HUES48 (cell line): ENCODE results near the gene CASK.

Source experiments
- H3K27ac ChIP-seq: one replicate; pipeline ENCODE4 v1.7.0; 2013; ENCODE audit warnings: low read depth, low read length, inconsistent platforms
- H3K27me3 ChIP-seq: 2 replicates; pipeline ENCODE4 v1.6.1; 2013; ENCODE audit warnings: mild to moderate bottlenecking, low read length; ENCODE audit not compliant: control insufficient read depth, insufficient read depth
- H3K36me3 ChIP-seq: 2 replicates; pipeline ENCODE4 v1.6.1; 2013; ENCODE audit warnings: low read length; ENCODE audit not compliant: control insufficient read depth, insufficient read depth
- H3K4me1 ChIP-seq: 2 replicates; pipeline ENCODE4 v1.6.1; 2013; ENCODE audit warnings: mild to moderate bottlenecking, low read length; ENCODE audit not compliant: control insufficient read depth, insufficient read depth
- H3K4me3 ChIP-seq: 2 replicates; pipeline ENCODE4 v1.5.1; 2013; ENCODE audit warnings: mild to moderate bottlenecking, low read depth, low read length
- H3K9ac ChIP-seq: 2 replicates; pipeline ENCODE4 v1.6.1; 2013; ENCODE audit warnings: mild to moderate bottlenecking, low read depth, low read length, moderate library complexity
- H3K9me3 ChIP-seq: 2 replicates; pipeline ENCODE4 v1.6.1; 2013; ENCODE audit warnings: low read length; ENCODE audit not compliant: control insufficient read depth, insufficient read depth

CASK gene

GRCh38 chrX:41588271-41588670, 335.1 kb downstream of the CASK start:
- Histone ChIP-seq H3K9ac (no peak overlapping the region), H3K4me1 (peaks cover 11% of the 10 kb centered on the region), H3K36me3 (0 out of 2 replicates have a peak, but pooled peaks cover 6% of the 10 kb centered on the region), H3K4me3 (no peak overlapping the region), H3K27me3 (no peaks in the 10 kb centered on the region), H3K9me3 (no peaks in the 10 kb centered on the region), H3K27ac (no peak overlapping the region)

GRCh38 chrX:41580423-41581064, 342.8 kb downstream of the CASK start:
- H3K36me3 ChIP-seq = peaks cover 22% of the 10 kb centered on the region
- H3K4me1 ChIP-seq = no peaks in the 10 kb centered on the region
- H3K4me3 ChIP-seq = no peak overlapping the region
- no peak overlapping the region for H3K9ac ChIP-seq
- H3K27ac ChIP-seq = no peak overlapping the region
- no peaks in the 10 kb centered on the region for H3K27me3 ChIP-seq
- no peaks in the 10 kb centered on the region for H3K9me3 ChIP-seq

- Histone ChIP-seq H3K27ac (no peak overlapping the region), H3K36me3 (no peaks in the 10 kb centered on the region; the same call in 1 of the 2 replicates), H3K9ac (no peak overlapping the region), H3K9me3 (no peaks in the 10 kb centered on the region), H3K4me3 (no peak overlapping the region), H3K4me1 (peaks cover 6% of the 10 kb centered on the region), H3K27me3 (no peaks in the 10 kb centered on the region)
Measured at GRCh38 chrX:41563876-41564275, 359.5 kb downstream of the CASK start.

GRCh38 chrX:41561045-41561444, 362.3 kb downstream of the CASK start:
- no peaks in the 10 kb centered on the region for H3K27me3 ChIP-seq
- no peak overlapping the region for H3K27ac ChIP-seq
- H3K9ac ChIP-seq = no peak overlapping the region
- no peaks in the 10 kb centered on the region; the same call in 1 of the 2 replicates for H3K36me3 ChIP-seq
- peaks cover 6% of the 10 kb centered on the region for H3K4me1 ChIP-seq
- H3K9me3 ChIP-seq = no peaks in the 10 kb centered on the region
- no peak overlapping the region for H3K4me3 ChIP-seq

- Histone ChIP-seq H3K9ac (no peak overlapping the region), H3K4me3 (no peak overlapping the region), H3K9me3 (no peaks in the 10 kb centered on the region), H3K4me1 (peaks cover 6% of the 10 kb centered on the region), H3K36me3 (no peaks in the 10 kb centered on the region; the same call in 1 of the 2 replicates), H3K27ac (no peak overlapping the region), H3K27me3 (no peaks in the 10 kb centered on the region)
Measured at GRCh38 chrX:41559235-41560052, 363.9 kb downstream of the CASK start.

GRCh38 chrX:41558531-41558930, 364.8 kb downstream of the CASK start:
- H3K9ac ChIP-seq = no peak overlapping the region
- H3K27me3 ChIP-seq = no peaks in the 10 kb centered on the region
- H3K27ac ChIP-seq = no peak overlapping the region
- no peak overlapping the region for H3K4me3 ChIP-seq
- H3K4me1 ChIP-seq = peaks cover 6% of the 10 kb centered on the region
- no peaks in the 10 kb centered on the region; the same call in 1 of the 2 replicates for H3K36me3 ChIP-seq
- no peaks in the 10 kb centered on the region for H3K9me3 ChIP-seq

- Histone ChIP-seq H3K4me1 (peaks cover 6% of the 10 kb centered on the region), H3K27me3 (no peaks in the 10 kb centered on the region), H3K4me3 (no peak overlapping the region), H3K9ac (no peak overlapping the region), H3K27ac (no peak overlapping the region), H3K36me3 (peaks cover 12% of the 10 kb centered on the region; the same call in 1 of the 2 replicates), H3K9me3 (no peaks in the 10 kb centered on the region)
Measured at GRCh38 chrX:41556958-41557357, 366.4 kb downstream of the CASK start.

- H3K4me1 ChIP-seq = no peaks in the 10 kb centered on the region; the same call in 1 of the 2 replicates
- no peaks in the 10 kb centered on the region for H3K27me3 ChIP-seq
- no peak overlapping the region for H3K9ac ChIP-seq
- 0 out of 2 replicates have a peak, but pooled peaks cover 12% of the 10 kb centered on the region for H3K36me3 ChIP-seq
- H3K4me3 ChIP-seq = no peak overlapping the region
- no peak overlapping the region for H3K27ac ChIP-seq
- no peaks in the 10 kb centered on the region for H3K9me3 ChIP-seq
Measured at GRCh38 chrX:41553688-41554087, 369.7 kb downstream of the CASK start.

GRCh38 chrX:41548411-41548810, 374.9 kb downstream of the CASK start:
- Histone ChIP-seq H3K4me3 (no peak overlapping the region), H3K27ac (no peak overlapping the region), H3K36me3 (0 out of 2 replicates have a peak, but pooled peaks cover 12% of the 10 kb centered on the region), H3K27me3 (no peaks in the 10 kb centered on the region), H3K9ac (no peak overlapping the region), H3K9me3 (no peaks in the 10 kb centered on the region), H3K4me1 (no peaks in the 10 kb centered on the region)

GRCh38 chrX:41543668-41544067, 379.7 kb downstream of the CASK start:
- Histone ChIP-seq H3K9ac (no peak overlapping the region), H3K36me3 (peaks cover 16% of the 10 kb centered on the region; the same call in 1 of the 2 replicates), H3K9me3 (no peaks in the 10 kb centered on the region), H3K4me1 (no peaks in the 10 kb centered on the region), H3K4me3 (no peak overlapping the region), H3K27ac (no peak overlapping the region), H3K27me3 (no peaks in the 10 kb centered on the region)

- H3K27ac ChIP-seq = no peak overlapping the region
- no peaks in the 10 kb centered on the region for H3K27me3 ChIP-seq
- peaks cover 16% of the 10 kb centered on the region; the same call in 1 of the 2 replicates for H3K36me3 ChIP-seq
- H3K9me3 ChIP-seq = no peaks in the 10 kb centered on the region
- H3K9ac ChIP-seq = no peak overlapping the region
- H3K4me1 ChIP-seq = no peaks in the 10 kb centered on the region
- H3K4me3 ChIP-seq = no peak overlapping the region
Measured at GRCh38 chrX:41543025-41543424, 380.3 kb downstream of the CASK start.
